Left colon (tissue), 2 donors: ENCODE results near the gene ZBTB40. TPM values are rescaled to one million over a fixed set of nuclear protein-coding genes. Genes with fewer than 3 reads are reported as not detected.
A peak's percentile ranks its signal among the peaks of the same experiment; 100 is the strongest.

Source experiments
- ATAC-seq: fragments of 200-7000 bp; cut with Tn5 transposase; one replicate; pipeline ENCODE4 v1.9.1; 2020; ENCODE audit warnings: mild to moderate bottlenecking, moderate library complexity
- DNase-seq, 2 donors: peaks; one replicate each; pipeline ENCODE4 v3.0.0-alpha.2; 2020
- intact Hi-C, 2 donors: fragments of 100-400 bp; cut with DNase I in 1 of 2; cut with micrococcal nuclease in 1 of 2; formaldehyde crosslinking; loops; one replicate each; pipeline versions ENCODE4 v1.11.2 to v1.14.0; 2022; cut with DNase I, micrococcal nuclease
- long read RNA-seq: library from polyadenylated mRNA; unstranded; transcript quantifications from one replicate; pipeline ENCODE4 v2.0.0, GENCODE V29; 2021
- total RNA-seq, 2 donors: library from RNA; stranded (reverse); fragmentation: NEBNext Ultra II Directional; extraction: Animal tissue kit (Norgen Biotek cat#: 25700); gene quantifications; one replicate each; pipeline ENCODE4 v1.2.1, GENCODE V29; 2021
- donor health status: DM: no; HTN: no; CAD: no.
- donor health status: DM: yes; HTN: yes; CAD: no.

The ZBTB40 gene
- 10 to 100 TPM; 12.7 to 14.0 TPM for total RNA-seq
- long read RNA-seq, partial matches to known transcripts, result 1 of 19 reads
- long read RNA-seq, other reads (novel, unspliced or antisense), result 18 of 19 reads

GRCh38 chr1:22451702-22452480, at the start of gene ZBTB40:
ZBTB40 (plus strand) TSS chr1:22451851; CDS start chr1:22489949, 38,098 bp downstream.
- intact Hi-C loops, result no loop called here
- peak; percentile 97 to 98 for DNase-seq
- ATAC-seq, result peak; percentile 97

DNA sequence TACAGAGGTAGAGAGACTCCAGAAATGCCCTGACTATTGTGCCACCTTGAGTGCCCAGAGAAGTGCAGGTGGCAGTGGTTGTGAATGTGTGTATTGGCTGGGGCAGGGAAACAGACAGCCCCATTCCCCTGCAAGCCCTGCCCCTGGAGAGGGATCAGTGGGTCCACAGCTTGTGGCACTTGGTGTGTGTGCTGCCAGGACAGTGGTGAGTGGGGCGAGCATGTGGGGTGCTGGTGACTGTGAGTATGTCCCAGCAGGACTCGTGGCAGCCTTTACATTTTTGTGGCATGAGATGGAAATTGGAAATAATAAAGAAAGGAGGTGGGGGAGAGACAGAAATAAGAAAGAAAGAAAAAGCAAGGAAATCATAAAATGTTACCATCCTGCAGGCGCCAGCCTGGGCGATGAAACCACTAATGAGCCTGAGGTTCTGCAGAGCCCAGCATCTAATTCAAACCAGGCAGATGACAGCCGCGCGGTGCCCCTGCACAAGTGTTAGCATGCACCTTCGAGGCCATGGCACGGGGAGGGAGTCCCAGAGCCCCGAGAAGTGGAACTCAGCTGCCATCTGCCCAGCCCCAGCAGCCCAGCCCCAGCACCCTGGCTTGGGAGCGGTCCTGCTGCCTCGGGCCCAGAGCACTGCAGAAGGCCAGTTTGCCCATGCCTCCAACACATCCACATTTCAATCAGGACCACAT, 49.1 kb upstream of the ZBTB40 start:
- DNase-seq (no peak), ATAC-seq (no peak)
- intact Hi-C loops, result no loop called here

DNA sequence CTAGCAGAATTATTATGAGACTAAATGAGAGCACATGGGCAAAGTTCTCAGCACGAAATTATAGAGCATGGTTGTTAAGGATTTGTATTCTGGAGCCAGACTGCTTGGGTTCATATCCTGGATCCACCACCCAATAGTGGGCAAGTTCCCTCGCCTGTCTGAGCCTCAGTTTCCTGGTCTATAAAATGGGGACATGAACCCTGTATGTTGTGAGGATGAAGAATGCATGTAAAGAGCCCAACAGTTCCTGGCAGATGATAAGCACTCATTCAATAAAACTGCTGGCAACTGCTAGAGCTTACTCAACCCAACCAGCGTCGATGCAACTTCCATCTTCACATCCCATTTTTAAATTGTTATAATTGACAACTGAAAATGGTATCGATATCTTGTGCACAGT, 47.2 kb upstream of the ZBTB40 start:
- no peak for DNase-seq
- intact Hi-C loops, result no loop called here
- no peak for ATAC-seq

DNA sequence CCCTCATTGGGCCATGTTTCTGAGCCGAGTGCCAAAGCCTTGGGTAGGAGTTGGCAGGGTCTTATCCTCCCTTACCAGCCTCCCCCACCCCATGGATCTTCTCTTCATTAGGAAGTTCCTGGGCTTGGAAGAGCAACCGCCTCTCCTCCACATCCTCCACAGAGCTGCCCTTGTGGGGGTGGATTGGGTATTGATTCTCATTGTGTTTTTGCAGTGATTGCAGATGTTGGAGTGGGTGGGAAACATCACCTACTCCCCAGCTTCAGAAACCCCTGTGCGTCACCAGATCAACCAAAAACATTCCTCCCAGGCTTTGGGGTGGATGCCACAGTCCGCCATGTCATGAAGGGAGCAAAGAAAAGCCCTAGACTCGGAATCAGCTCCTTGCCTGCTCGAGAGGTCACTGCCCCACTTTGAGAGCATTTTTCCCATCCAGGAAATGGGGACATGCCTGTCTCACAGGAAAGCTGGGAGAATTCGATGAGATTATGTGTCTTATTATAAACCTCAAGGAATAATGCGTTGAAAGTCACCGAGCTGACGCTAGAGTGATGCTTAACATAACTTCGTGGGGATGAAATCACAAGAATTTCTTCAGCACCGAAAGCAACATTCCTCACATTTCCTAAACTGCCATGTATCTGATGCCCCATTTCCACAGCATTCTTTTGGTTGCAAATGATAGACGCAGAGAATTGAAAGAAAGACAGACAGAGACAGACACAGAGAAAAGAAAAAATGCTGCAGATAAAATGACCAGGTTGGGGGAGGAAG, 44.7 kb upstream of the ZBTB40 start:
- no peak for ATAC-seq

DNA sequence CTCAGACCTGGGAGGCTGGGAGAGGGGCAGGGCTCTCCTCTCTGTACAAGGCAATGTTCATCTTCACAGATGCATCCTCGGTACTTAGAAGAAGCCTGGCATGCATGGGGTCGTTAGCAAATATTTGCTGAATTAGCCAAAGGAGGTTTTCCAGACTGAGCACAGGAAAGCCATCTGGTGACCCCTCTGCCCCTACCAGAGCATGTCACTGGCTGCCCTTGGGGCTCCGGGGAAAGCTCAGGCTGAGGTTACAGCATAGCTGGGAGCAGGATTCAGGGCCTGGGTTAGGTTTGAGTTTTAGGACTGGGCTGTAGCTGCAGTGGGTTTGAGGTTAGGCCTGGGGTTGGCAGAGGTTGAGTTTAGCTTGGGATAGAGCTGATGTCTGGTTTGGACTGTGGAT, 43.4 kb upstream of the ZBTB40 start:
- no peak for DNase-seq
- intact Hi-C loops, result no loop called here
- no peak for ATAC-seq

More for the DNA sequence above, 44.7 kb upstream of the ZBTB40 start:
- intact Hi-C loops, result no loop called here
- no peak for DNase-seq

DNA sequence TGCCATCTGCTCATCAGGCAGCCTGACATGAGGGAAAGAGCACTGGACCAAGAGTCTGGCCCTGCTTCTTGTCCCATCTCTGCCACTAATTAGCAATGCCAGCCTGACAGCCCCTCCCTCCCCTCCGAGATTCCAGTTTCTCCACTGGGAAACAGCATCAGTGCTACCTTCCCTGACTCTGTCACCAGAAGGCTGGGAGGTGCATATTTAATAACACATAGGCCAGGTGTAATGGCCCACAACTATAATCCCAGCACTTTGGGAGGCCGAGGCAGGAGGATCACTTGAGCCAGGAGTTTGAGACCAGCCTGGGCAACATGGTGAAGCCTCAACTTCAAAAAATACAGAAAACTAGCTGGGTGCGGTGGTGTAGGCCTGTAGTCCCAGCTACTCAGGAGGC, 41.2 kb upstream of the ZBTB40 start:
- no peak for ATAC-seq
- DNase-seq, result no peak
- intact Hi-C loops, result no loop called here

GRCh38 chr1:22410928-22411495, 40.6 kb upstream of the ZBTB40 start:
- ATAC-seq, result no peak
- intact Hi-C loops, result no loop called here
- no peak for DNase-seq

DNA sequence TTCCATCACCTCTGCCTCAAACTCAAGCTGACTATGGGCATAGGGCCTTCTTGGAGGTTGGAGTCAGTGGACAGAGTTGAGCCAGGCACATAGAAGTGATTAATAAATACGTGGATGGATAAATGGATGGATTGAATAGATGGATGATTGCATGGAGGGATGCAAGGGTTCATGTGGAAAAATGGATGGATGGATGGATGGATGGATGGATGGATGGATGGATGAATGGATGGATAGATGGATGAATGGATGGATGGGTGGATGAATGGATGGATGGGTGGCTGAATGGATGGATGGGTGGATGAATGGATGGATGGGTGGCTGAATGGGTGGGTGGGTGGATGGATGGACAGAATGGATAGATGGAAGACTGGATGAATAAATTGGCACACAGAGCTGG, 40.1 kb upstream of the ZBTB40 start:
- intact Hi-C loops, result no loop called here
- no peak for ATAC-seq
- DNase-seq, result no peak

- intact Hi-C loops, result no loop called here
- DNase-seq, result no peak
Observed at GRCh38 chr1:22412932-22413727, 38.5 kb upstream of the ZBTB40 start.

DNA sequence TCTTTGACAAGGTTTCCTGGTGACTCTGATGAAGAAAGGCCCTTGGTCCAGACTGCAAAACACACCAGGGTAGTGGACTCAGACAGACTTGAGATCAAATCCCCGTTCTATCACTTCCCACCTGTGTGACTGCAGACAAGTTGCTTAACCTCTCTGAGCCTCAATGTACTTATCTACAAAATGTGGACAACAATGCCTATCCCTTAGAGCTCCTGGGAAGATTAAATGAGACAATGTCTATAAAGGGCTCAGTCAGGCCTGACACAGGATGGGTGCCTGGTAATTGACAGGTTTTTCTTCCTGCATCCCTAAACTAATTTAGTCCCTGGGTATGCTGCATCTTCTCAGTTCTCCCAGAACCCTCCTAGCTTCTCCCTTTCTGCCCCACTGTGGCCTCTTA, 37.9 kb upstream of the ZBTB40 start:
- peak; percentile 4 for ATAC-seq
- DNase-seq, result no peak
- intact Hi-C loops, result no loop called here

More at GRCh38 chr1:22412932-22413727, 38.5 kb upstream of the ZBTB40 start:
- ATAC-seq, result no peak

GRCh38 chr1:22414244-22414751, 37.4 kb upstream of the ZBTB40 start:
- intact Hi-C loops, result no loop called here

GRCh38 chr1:22415489-22415888, 36.2 kb upstream of the ZBTB40 start:
- no peak for ATAC-seq
- no peak for DNase-seq
- intact Hi-C loops, result no loop called here

More at GRCh38 chr1:22414244-22414751, 37.4 kb upstream of the ZBTB40 start:
- DNase-seq, result peak; percentile 32 to 33
- ATAC-seq, result peak; percentile 80

DNA sequence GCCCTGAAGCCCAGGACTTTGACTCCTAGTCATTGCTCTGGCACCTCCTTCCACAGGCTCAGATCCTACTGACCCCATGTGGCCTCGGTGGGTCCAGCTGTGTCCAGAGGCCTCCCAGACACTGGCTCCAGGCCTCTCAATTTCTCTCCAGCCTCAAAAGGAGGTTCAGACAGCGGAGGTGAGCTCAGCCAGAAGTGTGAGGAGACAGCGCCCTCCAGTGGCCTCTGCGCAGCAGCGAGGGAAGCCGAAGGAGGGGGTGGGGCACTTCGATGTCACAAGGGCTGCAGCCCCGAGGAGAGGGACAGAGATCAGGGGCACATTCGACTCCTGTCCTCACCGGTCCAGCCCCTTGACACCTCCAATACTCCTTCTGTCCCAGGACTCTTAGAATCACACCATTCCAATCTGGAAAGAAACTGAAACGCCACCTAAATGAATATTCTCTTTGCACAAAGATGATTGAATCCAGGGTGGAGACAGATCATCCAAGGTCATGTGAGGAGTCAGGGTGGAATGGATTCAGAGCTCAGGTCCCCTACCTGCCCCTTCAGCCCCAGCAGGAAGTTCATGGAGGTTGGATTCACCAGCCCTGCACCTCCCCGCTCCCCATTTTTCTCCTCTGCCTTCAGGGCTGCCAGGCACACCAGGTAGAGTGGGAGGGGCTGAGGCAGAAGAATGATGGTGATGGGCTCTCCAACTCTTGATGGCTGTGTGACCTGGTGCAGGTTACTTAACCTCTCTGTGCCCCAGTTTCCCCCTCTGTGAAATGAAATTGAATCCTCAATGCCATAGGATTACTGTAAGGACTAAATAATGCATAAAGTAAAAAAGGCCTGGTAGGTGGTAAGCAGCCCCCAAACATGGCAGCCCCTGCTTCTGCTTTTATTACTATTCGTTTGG, 34.8 kb upstream of the ZBTB40 start:
- DNase-seq (peak; percentile 50 to 81), ATAC-seq (peak; percentile 77)
- intact Hi-C loops, result no loop called here

DNA sequence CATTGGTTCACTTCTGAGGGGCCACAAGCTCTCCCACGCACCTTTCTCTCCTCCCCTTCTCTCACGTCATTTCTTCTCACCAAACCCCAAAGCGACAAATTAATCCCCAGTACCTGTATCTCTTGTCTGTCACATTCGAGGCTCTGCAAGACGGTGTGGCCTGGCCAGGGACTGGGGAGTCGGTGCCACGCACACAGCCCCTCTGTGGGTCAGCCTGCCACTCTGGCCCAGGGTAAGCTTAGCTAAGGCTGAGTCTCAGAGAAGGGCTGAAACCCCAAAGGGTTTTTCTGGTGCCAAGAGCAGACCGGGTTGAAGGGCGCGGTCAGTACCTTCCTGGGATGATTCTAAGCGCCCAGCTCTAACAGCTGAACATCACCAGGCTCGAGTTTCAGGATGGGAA, 34.2 kb upstream of the ZBTB40 start:
- no peak for ATAC-seq
- DNase-seq, result no peak
- intact Hi-C loops, result no loop called here

- intact Hi-C loops, result loop anchor here in 1 of 2 donors (2.0 kb wide), 1 partner anchor 222 kb away; no protein-coding TSS in a partner anchor
- ATAC-seq (no peak), DNase-seq (no peak)
Observed at GRCh38 chr1:22418312-22418711, 33.3 kb upstream of the ZBTB40 start.

DNA sequence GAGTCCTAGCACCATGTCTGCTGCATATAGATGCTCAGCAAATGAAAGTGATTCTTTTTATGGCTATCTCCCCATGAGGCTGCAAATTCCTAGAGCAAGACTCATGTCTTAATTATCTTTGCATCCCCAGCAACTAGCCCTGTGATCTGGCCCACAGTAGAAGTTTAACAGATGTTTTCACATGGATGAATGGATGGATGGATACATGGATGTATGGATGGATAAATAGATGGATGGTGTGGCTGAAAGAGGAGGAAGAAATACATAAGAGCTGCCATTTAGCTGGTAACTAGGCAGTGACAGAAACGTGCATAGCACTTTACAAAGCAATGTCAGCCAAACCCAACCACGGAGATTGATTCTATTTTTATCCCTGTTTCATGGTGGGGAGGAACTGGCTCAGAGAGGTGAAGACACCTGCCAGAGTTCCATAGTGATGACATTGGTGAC, 32.7 kb upstream of the ZBTB40 start:
- no peak for ATAC-seq
- no peak for DNase-seq
- intact Hi-C loops, result loop anchor here in 1 of 2 donors (2.0 kb wide), 1 partner anchor 222 kb away; no protein-coding TSS in a partner anchor
